HG03575 (cell line): ENCODE measurements around the gene SCN1A.
"Not testable (repeated sequence)": the region's sequence is repeated elsewhere in the genome, so short reads cannot be mapped to it uniquely, and the experiment has no call there.

ENCODE experiments used
- ATAC-seq: cut with Tn5 transposase; IDR thresholded peaks from one replicate; pipeline ENCODE4 v1.9.1; 2021; ENCODE audit not compliant: unreplicated experiment, insufficient number of reproducible peaks, low FRiP score; ENCODE audit errors: extremely low read depth

The SCN1A gene

GRCh38 chr2:166127217-166128155 is at the start of gene SCN1A:
TSS of gene SCN1A (minus strand) at chr2:166128020. CDS start at chr2:166073621, 54,399 bp downstream.
- no peak for ATAC-seq

- ATAC-seq, result no peak
These were observed 45.4 kb upstream of the SCN1A start for GRCh38 chr2:166173263-166173662.

DNA sequence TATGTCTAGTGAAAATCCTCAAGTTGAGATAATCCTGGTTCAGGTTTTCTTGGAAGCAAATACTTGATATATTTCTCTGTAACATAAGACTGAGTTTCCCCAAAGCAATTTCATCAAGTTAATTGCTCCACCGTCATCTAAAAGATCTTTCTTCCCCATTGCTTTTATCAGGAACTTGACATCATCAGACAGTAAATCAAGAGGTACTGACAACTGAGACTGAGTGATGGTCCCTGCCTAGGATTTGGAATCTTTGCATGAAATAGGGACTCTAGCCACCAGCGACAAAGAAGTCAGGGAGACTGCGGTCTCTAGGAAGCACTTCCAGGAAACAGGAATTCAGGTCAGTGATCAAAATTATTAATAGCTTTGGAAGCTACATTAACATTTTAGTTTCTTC is 43.4 kb upstream of the SCN1A start:
- ATAC-seq, result no peak

DNA sequence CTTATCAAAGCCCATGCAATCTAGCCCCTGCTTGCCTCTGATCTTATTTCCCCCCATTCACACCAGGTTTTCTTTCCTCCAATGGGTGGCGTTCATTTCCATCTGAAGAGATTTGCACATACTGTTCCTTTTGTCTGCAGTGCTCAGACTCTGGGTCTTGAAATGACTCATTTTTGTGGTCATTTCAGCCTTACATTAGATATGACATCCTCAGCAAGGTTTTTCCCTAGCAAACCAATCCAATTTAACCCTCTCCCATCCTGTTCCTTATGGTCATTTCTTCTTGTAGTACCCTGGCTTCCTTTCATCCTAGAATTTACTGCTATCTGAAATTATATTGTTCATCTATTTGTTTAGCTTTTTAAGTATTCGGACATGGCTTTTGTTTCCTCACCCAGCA is 42.5 kb upstream of the SCN1A start:
- ATAC-seq, result peak; percentile 64

DNA sequence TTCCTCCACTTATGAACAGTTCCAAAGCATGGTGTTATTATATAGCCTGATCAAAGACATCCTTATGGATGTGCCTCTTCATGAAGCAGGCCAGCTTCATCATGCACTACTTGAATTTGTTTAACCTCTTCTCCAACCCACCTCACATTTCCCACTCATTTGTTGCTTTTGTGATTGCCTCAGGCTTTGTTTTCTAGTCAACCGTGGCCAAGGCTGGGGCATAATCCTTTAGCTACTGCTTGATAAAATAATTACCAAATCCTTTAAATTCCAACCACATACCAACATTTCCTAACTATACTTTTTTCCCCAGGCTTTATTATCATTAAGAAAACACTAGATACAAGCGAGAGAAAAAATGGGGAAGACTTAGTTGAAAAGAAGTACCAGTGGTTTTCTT is 39.6 kb upstream of the SCN1A start:
- no peak for ATAC-seq

GRCh38 chr2:166163775-166164174 is 36.0 kb upstream of the SCN1A start:
- ATAC-seq, result no peak

DNA sequence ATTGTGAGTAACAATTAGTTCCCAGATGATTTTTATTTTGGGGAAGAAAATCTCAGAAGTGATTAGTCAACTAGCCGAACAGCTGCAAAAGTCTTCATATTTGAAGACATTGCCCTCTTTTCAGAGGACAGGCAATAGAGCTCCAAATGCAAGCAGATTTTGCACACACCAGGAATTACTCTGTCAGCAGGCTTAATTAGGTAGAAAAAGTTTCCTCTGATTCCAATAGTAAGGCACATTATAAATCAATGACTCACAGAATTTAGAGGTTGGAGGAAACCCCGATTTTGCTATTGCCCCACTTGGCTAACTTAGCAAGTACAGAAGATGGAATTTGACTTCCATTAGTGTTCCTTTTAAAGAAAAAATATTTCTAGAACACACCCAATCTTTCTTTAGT is 30.7 kb upstream of the SCN1A start:
- no peak for ATAC-seq

GRCh38 chr2:166157578-166157977 is 29.8 kb upstream of the SCN1A start:
- ATAC-seq, result no peak

DNA sequence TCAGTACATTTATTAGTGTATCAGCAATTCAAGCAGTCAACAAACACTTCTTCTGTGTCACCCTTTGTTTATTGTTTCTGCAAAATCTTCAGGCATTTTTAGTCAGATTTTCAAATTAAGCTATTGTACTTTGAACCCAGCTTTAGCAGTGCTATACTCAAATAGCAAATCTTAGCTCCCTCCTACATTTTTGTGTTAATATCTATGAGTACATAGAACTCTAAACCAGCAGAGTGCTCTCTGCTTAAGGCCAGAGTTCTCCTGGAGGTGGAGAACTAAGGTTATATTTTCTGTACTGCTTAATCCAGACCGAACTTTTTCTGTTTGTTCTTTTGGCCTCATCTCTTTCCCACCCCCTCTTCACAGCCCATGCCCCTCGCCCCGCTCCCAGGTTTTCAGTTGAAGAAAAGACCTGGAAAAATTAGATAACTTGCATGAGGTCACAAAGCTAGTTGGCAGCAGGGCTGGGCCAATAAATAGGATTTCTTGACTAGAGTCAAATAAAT is 29.2 kb upstream of the SCN1A start:
- no peak for ATAC-seq

DNA sequence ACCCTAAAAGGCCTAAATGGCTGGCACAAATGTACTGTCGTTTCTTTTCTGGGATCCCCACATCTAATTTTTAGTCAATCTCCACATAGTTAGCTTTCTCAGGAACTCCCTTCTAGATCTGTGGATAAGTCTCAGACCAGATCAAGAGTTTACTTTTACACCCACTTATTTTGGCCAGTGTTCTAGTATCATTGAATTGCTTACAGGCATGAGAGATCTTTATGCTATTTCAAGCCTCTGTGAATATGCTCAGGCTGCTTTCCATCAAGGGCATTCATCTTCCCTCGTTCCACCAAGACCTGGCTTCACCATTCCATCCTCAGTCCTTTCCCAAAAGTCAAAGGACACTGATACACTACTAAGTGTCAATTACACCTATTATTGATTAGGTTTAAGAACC is 27.8 kb upstream of the SCN1A start:
- ATAC-seq, result no peak

GRCh38 chr2:166154685-166155338 is 27.0 kb upstream of the SCN1A start:
- ATAC-seq, result no peak

DNA sequence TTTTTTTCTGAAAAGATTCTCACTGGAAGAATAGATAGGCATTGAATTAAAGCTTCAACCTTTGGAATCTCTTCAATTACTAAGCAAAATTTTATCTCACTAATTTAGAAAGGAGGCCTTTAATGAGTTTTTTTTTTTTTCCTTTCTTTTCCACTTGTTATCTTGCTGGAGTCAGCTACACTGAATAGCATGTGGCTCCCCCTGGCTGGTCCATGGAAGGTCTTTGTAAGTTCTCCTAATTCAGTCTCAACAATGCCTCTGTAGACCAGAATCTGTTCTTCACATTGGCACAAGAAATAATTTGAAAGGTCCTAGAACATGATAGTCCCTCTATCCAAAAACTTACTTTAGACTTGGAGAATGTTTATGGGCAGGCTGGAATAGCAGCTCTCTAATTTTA is 24.2 kb upstream of the SCN1A start:
- ATAC-seq, result no peak

- no peak for ATAC-seq
These were observed 20.9 kb upstream of the SCN1A start for GRCh38 chr2:166148500-166149400.

DNA sequence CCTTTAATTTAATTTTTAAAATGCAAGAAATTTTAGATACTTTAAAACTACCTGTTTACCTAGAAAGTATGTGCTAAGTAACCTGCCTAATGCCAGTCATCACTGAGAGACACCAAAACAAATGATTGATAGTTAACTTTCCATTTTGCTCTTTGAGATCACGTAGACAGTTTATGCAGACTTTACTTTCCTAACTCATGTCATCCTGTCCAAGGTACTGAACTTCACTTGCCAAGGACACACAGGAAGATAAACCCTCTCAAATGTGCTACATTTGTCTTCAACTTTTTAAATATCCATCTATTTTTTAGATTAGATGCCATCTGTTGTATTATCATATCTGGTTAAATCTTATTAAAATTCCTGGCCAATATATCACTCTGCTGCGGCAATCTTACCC is 20.1 kb upstream of the SCN1A start:
- no peak for ATAC-seq

DNA sequence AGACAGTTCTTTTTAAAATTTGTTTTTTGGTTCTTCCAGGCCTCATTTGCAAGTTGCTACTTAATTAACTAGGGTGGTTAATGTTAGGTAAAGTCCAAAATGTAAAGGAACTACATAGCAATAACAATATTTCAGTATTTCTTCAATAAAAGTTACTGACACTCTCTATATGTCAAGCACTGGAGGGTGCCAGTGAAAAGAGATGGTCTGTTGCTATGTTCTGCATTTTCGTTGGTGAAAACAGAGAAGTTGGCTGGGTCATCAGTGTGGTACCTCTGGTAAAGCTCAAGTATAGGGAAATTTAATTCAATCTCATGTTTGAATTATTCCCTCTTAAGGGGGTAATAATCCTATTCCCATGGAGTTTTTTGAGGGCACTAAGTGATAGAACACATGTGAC is 16.3 kb upstream of the SCN1A start:
- no peak for ATAC-seq

DNA sequence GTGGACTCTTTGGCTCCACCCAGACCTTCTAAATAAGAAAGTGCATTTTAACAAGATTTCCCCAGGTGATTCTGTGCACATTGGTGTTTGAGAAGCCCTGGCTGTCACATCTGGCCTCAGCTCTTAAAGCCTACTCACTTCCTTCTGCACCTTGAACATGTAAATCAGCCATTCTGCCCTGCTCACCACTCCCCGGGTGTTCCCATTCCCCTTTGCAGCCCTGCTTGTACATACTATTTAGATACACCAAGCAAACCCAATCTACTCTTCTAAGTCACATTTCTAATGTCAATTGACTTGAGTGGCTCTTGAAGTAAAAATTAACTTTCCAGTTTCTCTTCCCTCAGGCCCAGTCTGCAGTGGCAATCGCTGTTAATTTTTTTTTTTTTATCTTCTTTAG is 13.1 kb upstream of the SCN1A start:
- ATAC-seq, result no peak

- ATAC-seq, result no peak
These were observed 12.7 kb upstream of the SCN1A start for GRCh38 chr2:166140475-166140874.

GRCh38 chr2:166139479-166139878 is 11.7 kb upstream of the SCN1A start:
- ATAC-seq, result not testable (repeated sequence)

DNA sequence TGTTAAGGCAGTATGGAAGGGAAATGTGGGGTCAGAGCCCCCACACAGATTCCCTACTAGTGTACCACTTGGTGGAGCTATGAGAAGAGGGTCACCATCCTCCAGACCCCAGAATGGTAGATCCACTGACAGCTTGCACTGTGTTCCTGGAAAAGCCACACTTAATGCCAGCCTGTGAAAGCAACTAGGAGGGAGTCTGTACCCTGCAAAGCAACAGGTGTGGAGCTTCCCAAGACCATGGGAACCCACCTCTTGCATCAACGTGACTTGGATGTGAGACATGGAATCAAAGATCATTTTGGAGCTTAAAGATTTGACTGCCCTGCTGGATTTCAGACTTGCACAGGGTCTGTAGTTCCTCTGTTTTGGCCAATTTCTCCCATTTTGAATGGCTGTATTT is 10.8 kb upstream of the SCN1A start:
- no peak for ATAC-seq
